GM21576 (cell line): ENCODE results near the gene TMEM92.
"Not testable (repeated sequence)": the region's sequence is repeated elsewhere in the genome, so short reads cannot be mapped to it uniquely, and the experiment has no call there.

Experiments
- ATAC-seq: cut with Tn5 transposase; IDR thresholded peaks from one replicate; pipeline ENCODE4 v1.9.1; 2021; ENCODE audit warnings: mild to moderate bottlenecking, moderate library complexity; ENCODE audit not compliant: unreplicated experiment

Gene TMEM92

DNA sequence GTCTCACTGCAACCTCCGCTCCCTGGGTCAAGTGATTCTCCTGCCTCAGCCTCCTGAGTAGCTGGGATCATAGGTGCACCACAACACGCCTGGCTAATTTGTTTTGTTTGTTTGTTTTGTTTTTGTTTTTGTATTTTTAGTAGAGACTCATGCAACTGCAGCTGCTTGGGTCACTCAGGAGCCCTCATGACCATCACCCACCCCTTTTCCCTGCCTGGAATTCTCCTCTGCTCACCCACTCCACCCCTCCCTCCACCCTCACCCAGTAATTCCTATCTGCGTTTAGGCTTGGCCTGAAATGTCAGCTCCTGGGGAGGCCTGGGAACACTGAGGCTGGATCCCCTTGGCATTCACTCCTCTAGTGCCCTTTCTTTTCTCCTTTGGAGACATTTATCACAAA is 25.5 kb downstream of the TMEM92 start:
- no peak for ATAC-seq

DNA sequence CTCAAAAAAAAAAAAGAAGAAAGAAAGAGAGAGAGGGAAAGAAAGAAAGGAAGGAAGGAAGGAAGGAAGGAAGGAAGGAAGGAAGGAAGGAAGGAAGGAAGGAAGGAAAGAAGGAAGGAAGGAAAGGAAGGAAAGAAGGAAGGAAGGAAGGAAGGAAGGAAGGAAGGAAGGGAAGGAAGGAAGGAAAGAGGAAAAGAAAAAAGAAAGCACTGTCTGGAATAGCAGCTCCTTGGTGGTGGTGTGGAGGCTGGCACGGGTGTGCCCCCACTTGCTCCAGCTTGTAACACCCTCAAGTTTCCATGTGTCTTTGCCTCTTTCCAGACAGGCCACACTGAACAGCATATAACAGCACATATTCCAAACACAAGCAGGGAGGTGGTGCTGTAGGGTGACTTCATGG is 26.6 kb downstream of the TMEM92 start:
- not testable (repeated sequence) for ATAC-seq

DNA sequence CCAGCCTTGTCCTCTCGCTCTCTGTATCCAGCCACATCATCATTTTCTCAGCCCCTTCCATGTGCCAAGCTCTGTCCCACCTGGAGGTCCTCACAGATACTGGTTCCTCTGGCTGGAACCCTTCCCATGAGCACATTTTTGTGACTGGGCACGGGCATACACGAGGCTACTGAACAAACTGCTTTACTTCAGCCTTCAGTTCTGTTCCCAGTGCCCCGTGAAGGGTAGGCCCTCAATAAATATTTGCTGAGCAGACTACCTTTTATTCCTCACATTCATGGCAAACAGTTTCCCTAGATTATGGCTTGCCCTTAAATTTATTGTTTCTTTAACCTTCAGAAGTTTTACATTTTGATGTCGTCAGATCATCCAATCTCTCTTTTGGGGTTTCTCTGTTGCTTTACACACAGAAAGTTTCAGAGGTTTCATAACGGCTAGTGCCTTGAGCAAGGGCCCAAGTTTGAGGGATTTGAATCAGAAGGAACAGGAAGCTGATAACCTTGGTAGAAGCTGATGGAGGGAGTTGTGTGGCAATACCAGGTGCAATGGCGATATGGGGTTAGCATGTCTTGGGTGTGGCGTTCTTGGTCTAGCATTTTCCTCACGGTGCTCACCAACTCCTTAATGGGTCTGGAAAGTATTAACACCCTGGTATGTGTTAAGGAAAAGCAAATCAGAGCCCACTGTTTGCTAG is 27.8 kb downstream of the TMEM92 start:
- no peak for ATAC-seq

DNA sequence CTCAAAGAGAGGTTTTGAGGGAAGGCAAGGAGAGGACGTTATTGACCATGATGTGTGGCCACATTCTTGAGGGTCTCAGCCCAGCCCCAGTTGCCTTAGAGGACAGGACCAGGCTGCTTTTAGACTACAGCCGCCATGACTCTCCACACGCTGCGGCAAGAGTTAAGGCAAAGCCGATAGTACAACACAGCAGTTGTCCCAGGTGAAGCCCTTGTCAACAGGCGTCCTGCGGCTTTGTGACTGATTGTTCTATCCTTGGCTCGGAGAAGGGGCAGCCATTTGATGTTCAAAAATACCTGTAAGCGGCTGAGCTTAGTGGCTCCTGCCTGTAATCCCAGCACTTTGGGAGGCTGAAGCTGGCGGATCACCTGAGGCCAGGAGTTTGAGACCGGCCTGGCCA is 28.8 kb downstream of the TMEM92 start:
- ATAC-seq, result no peak

DNA sequence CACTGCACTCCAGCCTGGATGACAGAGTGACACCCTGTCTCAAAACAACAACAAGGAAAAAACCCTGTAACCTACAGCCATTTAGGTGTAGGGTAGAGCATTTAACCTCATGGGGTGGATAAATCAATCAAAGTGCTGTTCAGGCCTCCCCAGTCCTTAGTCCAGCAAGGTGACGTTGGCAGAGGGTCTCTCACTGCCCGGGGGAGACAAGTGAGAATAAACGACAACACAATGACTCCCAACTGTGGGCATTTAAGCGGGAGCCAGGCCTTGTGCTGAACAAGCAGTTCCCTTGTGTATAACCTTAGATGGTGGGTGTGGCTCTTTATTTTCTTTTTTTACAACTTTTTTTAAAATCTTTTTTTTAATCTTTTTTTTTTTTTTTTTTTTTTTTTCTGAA is 29.3 kb downstream of the TMEM92 start:
- no peak for ATAC-seq

DNA sequence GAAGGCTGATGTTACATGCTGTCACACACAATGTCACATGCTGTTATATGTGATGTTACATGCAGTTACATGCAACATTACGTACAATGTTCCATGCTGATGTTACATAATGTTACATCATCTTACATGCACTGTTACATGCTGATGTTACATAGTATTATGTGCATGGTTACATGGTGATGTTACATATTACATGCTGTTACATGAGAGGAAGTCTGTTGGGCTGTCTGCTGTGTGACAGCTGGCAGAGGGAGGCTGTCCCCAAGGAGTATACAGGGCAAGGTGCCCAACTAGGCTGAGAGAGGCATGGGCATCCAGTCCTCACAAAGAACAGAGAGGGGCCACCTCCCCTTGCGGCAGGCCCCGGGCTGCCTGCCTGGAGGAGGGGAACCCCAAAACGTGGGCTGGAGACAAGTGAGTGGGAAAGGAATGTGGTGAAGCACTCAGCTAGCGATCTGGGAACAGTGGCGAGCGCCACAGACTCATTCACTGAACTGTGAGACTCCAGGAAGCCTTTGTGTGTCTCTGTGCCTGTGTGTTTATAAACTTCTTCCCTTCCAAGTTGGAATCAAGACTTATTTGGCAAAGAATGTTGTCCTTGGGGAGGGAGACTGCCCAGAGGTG is 30.6 kb downstream of the TMEM92 start:
- no peak for ATAC-seq

DNA sequence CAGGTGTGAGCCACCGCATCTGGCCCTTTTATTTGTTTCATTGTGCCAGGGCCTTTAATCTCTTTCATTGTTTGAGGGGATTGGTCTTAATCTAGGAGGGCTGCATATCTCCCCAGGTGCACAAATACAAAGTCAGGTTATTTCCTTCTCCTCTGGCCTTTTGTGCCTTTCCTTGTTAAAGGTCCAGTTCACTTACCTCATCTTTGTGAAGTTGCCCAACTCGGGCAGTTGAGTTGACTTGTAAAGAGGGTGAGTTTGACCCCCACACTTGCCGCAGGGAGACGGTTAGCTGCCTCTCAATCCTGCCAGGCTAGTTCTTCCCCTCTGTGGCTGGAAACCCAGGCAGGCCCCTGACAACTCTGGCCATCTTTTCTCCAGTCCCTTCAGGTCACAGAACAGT is 33.4 kb downstream of the TMEM92 start:
- no peak for ATAC-seq

DNA sequence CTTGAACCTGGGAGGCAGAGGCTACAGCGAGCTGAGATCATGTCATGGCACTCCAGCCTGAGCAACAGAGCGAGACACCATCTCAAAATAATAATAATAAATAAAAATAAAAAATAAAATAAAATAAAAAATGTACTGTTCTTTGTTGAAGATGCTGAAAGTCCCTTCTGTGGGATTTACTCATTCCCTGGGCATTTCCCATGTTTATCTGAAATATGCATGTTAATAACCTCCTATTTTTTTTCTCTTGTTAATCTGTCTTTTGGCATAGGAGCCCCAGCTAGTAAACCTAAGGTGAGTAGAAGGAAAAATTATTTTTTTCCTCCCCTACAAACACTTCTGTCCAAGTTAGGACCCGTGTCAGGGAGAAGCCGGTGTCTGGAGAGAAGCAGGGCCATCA is 34.4 kb downstream of the TMEM92 start:
- ATAC-seq, result no peak

DNA sequence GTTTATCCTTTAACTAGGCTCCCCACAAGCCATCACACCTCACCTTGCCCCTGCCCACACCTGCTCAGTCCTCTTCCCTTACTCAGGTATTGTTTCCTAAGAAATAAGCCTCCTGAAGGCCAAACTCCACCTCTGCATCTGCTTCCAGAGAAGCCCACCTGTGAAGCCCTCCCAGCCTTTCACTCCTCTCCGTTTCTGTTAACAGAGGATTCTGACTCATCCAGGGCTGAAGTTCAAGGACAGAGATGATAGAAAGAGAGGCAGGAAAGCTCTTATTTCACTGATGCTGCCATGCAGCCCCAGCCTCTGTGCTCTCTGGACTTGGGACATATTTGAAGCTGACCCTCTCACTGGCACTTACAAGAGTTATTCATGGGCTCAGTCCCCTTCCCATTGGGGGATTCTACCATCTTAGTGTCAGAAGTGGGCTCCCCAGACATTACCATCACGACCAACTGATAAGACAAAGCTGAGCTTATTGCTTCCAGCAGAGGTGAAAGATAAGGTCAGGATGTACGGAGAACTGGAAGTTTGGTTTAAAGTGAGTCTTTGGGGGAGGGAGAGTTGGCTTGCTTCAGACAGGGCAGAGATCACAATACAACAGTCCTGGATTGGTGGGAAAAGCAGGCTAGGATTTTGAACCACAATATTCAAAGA is 36.3 kb downstream of the TMEM92 start:
- ATAC-seq, result no peak

DNA sequence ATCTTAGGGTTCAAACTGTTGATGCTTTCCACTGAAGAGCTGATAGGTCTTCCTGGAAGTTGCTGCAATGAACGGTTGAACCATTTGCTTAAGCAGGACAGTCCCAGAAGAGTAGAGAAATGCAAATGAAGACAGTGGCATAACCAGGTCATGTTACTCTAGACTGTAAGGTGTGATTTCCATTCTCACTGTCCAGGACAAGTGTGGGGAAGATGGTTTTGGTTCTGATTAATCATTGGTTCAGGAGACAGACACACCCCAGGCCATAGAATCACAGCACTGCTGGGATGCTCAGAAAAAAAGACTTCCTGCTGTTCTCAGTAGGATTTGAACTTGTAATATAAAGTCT is 36.8 kb downstream of the TMEM92 start:
- ATAC-seq, result peak; percentile 43

DNA sequence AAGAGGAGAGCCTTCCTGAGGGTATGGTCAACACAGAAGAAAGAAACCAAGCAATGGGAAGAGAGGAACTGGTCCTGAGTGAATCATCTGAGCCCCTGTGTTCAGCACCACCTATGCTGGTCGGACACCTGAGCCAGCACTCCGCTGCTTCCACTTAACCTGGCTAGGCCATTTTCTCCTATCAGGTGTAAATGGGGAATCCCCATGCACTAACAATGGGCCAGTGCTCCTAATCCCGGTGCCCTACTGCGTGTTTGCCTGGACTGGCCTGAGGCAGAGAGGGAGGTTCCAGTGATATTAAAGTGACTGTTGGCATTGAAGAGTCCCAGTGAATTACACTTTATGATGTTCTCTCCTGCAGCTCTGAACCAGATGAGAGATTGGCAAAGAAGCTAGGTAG is 37.2 kb downstream of the TMEM92 start:
- no peak for ATAC-seq

DNA sequence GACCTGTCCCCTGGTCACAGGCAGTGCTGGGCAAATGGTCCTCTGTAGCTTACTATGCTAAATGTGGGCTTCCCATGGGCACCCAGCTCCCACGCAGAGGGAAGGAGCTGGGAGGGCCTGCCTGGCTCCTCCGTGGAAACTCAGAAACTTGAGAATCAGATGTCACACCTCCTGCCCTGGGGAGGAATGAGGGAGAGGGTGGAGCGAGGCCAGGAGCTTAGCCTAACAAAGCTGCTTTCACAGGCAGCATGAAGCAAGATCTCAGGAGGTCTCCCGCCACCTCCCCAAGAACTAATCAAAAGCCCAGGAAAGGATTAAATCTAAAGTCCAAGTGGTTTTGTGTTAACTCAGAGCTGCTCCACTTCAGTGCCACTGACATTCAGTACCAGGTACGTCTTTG is 38.0 kb downstream of the TMEM92 start:
- no peak for ATAC-seq

DNA sequence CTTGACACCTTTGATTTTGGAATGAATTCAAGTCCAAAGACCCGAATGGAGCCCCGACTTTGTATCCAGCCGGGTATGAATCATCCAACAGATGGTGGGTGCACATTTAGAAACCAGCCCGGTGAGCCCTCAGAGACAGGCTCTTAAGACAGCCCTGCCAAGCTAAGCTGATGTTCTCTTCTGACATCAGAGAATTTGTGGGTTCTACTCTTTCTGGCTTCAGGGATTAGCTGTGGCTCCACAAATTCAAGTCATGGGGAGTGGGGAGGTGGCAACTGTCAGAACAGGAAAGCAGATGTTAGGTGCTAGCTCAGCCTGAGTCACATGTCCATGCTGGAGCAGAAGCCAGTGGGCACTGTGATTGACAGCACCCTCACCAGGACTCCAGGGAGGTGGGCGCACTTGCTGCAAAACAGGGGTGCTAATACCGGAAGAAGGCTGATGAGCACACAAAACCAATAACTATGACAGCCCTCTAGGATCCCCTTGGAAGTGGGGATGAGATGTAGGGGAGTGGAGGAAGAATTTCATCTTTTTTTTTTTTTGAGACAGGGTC is 40.3 kb downstream of the TMEM92 start:
- ATAC-seq, result no peak

DNA sequence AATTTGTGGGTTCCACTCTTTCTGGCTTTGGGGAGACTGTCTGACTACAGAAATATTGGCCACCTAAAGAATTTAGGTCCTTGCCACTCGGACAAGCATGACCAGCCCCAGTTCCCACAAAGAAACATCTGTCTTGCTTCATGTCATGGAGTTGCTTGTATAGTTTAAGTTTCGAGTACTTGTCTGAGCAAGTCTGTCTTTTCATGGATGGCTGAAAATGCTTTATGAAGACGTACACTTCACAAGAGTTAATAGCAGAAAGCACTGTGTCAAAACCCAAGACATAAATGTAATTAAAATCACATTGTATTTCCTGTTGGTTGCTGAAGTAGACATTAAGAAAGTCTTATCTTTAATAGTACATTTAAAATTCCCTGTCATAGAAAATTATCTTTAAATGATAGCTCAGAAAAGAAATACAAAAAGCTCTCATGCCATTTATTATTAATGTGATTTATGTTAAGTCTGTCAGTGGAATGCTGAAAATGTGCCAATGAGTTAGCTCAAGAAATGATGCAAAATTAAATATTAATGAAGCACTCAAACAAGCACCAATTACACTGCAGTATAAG is 41.8 kb downstream of the TMEM92 start:
- no peak for ATAC-seq

DNA sequence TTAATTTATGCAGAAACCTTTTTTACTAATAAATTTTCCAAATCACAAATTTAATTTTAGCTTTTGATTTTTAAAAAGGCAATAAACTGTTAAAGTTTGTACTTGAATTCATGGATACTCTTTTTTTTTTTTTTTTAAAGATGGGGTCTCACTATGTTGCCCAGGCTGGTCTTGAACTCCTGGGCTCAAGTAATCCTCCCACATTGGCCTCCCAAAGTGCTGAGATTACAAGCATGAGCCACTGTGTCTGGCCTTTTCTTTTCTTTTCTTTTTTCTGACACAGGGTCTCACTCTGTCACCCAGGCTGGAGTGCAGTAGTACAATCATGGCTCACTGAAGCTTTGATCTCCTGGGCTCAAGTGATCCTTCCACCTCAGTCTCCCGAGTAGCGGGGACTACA is 42.4 kb downstream of the TMEM92 start:
- ATAC-seq, result not testable (repeated sequence)

DNA sequence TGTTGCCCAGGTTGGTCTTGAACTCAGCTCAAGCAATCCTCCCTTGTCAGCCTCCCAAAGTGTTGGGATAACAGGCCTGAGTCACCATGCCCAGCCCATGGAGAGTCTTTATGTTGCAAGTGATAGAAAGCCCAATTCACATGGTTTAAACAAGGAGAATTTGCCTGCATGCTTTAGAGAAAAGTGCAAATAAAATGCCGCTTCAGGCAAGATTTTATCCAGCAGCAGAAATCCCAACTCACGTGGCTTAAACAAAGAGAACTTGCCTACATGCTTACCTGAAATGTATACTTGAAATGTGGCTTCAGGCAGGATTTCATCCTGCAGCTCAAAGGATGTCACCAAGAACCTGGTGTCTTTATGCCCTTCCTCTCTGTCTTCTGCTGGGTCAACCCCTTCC is 42.9 kb downstream of the TMEM92 start:
- no peak for ATAC-seq

DNA sequence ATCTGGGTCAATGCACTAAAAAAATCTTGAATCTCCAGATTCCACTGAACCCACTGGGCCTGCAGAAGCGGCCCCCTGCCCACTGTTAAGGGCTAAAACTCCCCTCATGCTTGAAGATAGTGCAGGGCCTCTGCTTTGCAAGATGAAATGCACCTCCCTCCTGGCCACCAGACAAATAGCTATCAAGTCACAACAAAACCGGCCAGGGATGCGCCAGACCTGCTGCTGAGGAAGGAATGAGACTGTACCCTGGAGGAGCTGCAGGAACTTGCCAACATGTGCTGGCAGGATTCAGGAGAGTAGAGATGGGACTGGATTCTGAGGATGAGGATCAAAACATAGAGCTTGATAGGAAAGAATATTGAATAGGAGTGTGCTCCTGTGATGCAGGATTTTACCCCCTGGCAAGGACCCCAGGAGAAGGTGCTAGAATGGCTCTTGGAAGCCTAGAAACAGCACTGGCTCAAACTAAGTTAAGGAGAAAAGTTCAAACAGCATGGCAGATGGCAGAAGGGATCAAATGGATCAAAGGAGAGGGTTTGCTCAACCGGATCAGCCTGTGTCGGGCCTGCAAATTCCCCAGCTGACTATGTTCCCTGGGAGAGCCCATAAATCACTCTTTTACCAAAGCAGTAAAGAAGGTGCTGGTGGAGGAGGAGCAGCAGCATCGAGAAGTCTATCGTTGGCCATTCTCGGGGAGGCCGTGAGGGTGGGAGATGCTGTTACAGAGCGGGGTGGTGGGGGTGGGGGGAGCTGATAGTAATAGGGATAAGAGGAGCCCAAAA is 44.4 kb downstream of the TMEM92 start:
- no peak for ATAC-seq

DNA sequence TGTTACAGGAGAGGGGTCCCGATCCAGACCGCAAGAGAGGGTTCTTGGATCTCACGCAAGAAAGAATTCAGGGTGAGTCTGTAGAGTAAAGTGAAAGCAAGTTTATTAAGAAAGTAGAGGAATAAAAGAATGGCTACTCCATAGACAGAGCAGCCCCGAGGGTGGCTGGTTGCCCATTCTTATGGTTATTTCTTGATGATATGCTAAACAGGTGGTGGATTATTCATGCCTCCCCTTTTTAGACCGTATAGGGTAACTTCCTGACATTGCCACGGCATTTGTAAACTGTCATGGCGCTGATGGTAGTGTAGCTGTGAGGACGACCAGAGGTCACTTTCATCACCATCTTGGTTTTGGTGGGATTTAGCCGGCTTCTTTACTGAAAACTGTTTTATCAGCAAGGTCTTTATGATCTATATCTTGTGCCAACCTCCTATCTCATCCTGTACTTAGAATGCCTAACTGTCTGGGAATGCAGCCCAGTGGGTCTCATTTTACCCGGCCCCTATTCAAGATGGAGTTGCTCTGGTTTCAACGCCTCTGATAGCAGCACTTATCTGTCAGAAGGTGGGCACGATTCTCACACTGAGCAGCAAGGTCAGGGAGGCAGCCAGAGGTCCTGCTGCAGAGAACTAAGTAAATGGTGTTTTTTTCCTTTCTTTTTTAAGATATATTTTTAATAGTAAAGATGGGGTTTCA is 45.2 kb downstream of the TMEM92 start:
- ATAC-seq, result no peak

DNA sequence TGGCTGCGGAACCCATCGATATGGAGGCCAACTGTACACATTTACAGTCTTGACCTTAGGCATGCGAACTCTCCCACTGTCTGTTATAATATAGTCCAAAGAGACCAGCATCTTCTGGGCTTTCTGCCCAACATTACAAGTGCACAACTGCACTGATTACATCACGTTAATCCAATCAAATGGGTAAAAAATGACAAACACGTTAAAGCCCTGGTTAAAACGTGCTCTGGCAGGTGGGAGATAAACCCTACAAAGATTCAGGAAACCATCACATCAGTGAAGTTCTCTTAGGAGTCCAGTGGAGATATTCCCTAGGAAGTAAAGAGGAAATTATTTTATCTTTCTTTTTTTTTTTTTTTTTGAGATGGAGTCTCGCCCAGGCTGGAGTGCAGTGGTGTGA is 48.0 kb downstream of the TMEM92 start:
- ATAC-seq, result no peak

DNA sequence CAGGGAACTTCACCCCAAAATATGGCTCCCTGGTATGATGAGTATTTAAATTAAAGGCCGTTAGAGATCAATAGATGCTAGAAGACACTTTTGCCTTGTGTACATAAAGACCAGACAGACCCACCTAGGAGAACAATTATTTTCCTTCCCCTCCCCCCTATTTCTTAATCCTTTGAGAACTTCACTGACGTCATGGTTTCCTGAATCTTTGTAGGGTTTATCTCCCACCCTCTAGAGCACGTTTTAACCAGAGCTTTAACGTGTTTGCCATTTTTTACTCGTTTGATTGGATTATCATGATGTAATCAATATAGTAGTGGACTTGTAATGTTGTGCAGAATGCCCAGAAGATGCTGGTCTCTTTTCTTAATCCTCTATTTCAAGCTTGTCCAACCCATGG is 48.8 kb downstream of the TMEM92 start:
- no peak for ATAC-seq

DNA sequence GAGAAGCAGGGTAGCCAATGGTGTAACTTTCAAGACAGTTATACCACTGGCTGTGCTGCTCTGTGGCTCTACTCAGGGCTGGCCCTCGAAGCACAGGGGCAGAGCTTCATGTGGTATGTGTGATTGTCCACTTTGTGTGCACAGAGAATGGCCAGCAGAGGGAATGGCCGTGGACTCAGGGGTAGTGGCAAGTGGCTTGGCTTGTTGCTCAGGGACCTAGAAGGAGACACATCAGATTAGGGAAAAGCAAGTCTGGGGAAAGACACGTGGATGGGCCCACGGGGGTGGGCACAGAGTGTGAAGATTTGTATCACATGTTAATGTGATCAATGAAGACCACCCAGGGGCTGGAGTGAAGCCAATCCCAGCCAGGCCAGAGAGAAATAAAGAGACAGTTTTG is 51.6 kb downstream of the TMEM92 start:
- no peak for ATAC-seq
